ENCODE measurements around the gene LUC7L2. TPM values are rescaled to one million over a fixed set of nuclear protein-coding genes. Genes with fewer than 3 reads are reported as not detected.
A peak's percentile ranks its signal among the peaks of the same experiment; 100 is the strongest.

The LUC7L2 gene
- total and polyA plus RNA-seq, 5 experiments from 2014 or later, result 51.6 to 147 (median 80.6) TPM

DNA sequence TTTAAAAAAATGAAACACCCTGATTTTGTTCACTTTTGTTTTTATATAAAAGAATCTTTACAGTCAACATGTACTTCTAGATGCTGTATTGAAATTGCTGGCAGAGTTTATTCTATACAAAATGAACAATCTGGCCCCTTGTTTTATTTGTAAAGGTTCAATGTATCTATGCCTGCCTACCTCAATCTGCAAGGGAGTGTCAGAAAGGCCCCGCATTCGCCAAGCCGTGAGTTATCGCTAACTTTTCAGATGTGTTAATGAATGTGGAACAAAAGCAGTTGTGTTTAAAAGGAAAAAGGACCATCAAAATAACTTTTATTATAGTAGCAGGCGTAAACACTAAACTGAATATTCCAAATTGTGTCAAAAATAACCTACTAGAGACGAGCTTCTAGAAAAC is 14.6 kb downstream of the LUC7L2 start:
- Mint-ChIP-seq H3K27me3 (no peaks in the 10 kb centered on the region), H3K4me1 (peaks cover 37 to 64% (median 58%) of the 10 kb centered on the region in 4 donors), H3K36me3 (peaks cover 0 to 66% (median 5%) of the 10 kb centered on the region in 3 donors), H3K9me3 (no peaks in the 10 kb centered on the region), H3K27ac (peak overlapping the region in 6 of 10 donors; percentile 5 to 66 (median 44)), H3K4me3 (no peak overlapping the region)
- POLR2A ChIA-PET, result interaction anchor here (2.0 kb wide), 1 partner anchor 15 kb away, joined by 6 read pairs; the partner anchor contains the start of gene LUC7L2
- ATAC-seq (no peak), DNase-seq (no peak)

GRCh38 chr7:139382439-139382838 is 22.7 kb downstream of the LUC7L2 start:
- H3K27me3 Mint-ChIP-seq, result no peaks in the 10 kb centered on the region
- peaks cover 0 to 72% (median 18%) of the 10 kb centered on the region in 3 donors for H3K36me3 Mint-ChIP-seq
- peaks cover 0 to 5% (median 2%) of the 10 kb centered on the region in 4 donors for H3K4me1 Mint-ChIP-seq
- ATAC-seq (no peak), DNase-seq (no peak)
- POLR2A ChIA-PET, result no interaction called here
- H3K4me3 Mint-ChIP-seq, result no peak overlapping the region
- no peaks in the 10 kb centered on the region for H3K9me3 Mint-ChIP-seq
- peak overlapping the region in 1 of 10 donors; percentile 43 for H3K27ac Mint-ChIP-seq

DNA sequence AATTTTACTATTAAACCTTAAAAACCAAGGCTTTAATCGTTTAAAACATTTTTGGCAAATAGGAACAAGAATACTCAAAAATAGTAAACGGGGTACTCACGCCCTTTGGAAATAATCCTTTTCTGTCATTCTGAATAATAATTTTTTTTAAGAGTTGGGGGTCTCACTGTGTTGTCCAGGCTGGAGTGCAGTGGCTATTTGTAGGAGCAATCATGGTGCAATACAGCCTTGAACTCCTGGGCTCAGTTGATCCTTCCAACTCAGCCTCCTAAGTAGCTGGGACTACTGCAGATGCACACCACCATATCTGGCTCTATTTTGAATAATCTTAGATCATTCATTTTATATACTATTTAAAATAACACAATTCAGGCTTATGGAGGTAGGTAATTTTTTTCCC is 24.9 kb downstream of the LUC7L2 start:
- H3K36me3 Mint-ChIP-seq, result peaks cover 0 to 76% (median 25%) of the 10 kb centered on the region in 3 donors
- no peaks in the 10 kb centered on the region for H3K27me3 Mint-ChIP-seq
- H3K4me1 Mint-ChIP-seq, result peaks cover 5 to 23% (median 14%) of the 10 kb centered on the region in 4 donors
- no peaks in the 10 kb centered on the region for H3K9me3 Mint-ChIP-seq
- POLR2A ChIA-PET, result no interaction called here
- peak overlapping the region in 1 of 10 donors; percentile 10 for H3K27ac Mint-ChIP-seq
- no peak for DNase-seq
- no peak for ATAC-seq
- no peak overlapping the region for H3K4me3 Mint-ChIP-seq

GRCh38 chr7:139387594-139387993 is 27.9 kb downstream of the LUC7L2 start:
- DNase-seq (no peak), ATAC-seq (no peak)
- Mint-ChIP-seq H3K27me3 (no peaks in the 10 kb centered on the region), H3K36me3 (peaks cover 0 to 80% (median 30%) of the 10 kb centered on the region in 3 donors), H3K27ac (peak overlapping the region in 3 of 10 donors; percentile 4 to 18 (median 9)), H3K9me3 (no peaks in the 10 kb centered on the region), H3K4me3 (no peak overlapping the region), H3K4me1 (peaks cover 5 to 34% (median 19%) of the 10 kb centered on the region in 4 donors)
- POLR2A ChIA-PET, result no interaction called here

DNA sequence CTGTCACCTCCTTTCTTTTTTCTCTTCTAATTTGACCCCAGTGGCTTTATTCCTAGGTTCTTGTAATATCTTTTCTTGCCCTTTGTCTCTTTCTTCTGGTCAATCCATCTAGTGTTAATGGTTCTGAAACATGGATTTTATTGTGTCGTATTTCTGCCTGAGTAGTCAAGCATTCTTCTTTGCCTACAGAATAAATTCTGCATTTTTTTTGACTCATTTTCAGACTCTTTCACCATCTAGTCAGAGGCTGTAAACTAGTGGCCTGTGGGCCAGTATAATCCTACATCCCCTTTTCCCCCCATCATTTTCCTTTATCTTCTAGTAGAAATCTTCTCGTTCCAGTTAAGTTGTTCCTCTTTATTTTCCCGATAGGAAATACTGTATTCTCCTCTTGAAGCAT is 29.4 kb downstream of the LUC7L2 start:
- Mint-ChIP-seq H3K9me3 (no peaks in the 10 kb centered on the region), H3K4me3 (no peak overlapping the region), H3K27me3 (no peaks in the 10 kb centered on the region), H3K4me1 (peaks cover 7 to 42% (median 26%) of the 10 kb centered on the region in 4 donors), H3K27ac (peak overlapping the region in 1 of 10 donors; percentile 41), H3K36me3 (peaks cover 0 to 74% (median 28%) of the 10 kb centered on the region in 3 donors)
- POLR2A ChIA-PET, result no interaction called here
- DNase-seq (no peak), ATAC-seq (no peak)

DNA sequence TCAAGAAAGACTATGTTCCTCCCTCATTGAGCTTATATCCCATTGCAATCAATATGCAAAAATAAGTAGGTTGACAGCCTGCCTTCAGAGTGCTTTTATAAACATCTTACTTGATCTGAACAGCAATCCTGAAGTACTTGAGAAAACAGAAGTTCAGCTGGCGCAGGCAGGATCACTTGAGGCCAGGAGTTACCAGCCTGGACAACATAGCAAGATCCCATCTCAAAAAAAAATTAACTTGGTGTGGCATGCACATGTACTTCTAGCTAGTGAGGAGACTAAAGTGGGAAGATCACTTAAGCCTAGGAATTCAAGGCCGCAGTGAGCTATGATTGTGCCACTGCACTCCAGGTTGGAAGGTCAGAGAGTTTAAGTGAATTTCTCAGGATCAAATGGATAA is 30.1 kb downstream of the LUC7L2 start:
- H3K9me3 Mint-ChIP-seq, result no peaks in the 10 kb centered on the region
- DNase-seq (no peak), ATAC-seq (no peak)
- H3K27me3 Mint-ChIP-seq, result no peaks in the 10 kb centered on the region
- peaks cover 14 to 49% (median 33%) of the 10 kb centered on the region in 4 donors for H3K4me1 Mint-ChIP-seq
- H3K4me3 Mint-ChIP-seq, result no peak overlapping the region
- peak overlapping the region in 3 of 10 donors; percentile 20 to 63 (median 50) for H3K27ac Mint-ChIP-seq
- H3K36me3 Mint-ChIP-seq, result peaks cover 0 to 67% (median 26%) of the 10 kb centered on the region in 3 donors
- POLR2A ChIA-PET, result no interaction called here

DNA sequence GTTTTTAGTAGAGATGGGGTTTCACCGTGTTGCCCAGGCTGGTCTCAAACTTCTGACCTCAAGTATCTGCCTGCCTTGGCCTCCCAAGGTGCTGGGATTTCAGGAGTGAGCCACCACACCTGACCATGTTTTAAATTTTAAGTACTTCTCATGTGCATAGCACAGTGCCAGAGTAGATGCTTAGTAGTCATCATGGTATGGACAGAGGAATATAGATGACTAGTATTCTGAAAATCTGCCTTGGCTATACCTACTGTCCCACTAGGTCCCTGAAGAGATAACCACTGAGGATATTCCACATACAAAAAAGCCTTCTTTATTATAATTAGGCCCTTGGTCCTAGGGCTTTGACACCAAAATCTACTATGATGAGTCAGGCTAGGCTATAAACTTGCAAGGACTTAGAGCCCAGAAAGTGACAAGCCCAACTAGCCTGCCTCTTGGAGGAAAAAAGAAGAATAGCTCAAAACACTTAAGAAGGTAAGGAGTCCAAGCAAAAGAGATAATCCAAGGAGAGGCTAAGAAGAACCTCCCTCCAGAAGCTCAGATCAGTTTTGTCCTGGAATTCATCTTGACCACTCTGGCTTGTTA is 34.0 kb downstream of the LUC7L2 start:
- H3K4me3 Mint-ChIP-seq, result peak overlapping the region in 5 of 10 donors; percentile 0 to 69 (median 41)
- ATAC-seq (peak in 1 of 2 donors; percentile 7), DNase-seq (no peak)
- POLR2A ChIA-PET, result no interaction called here
- H3K27ac Mint-ChIP-seq, result peak overlapping the region; percentile 2 to 81 (median 57)
- no peaks in the 10 kb centered on the region for H3K27me3 Mint-ChIP-seq
- peaks cover 24 to 58% (median 50%) of the 10 kb centered on the region in 4 donors for H3K4me1 Mint-ChIP-seq
- peaks cover 5 to 56% (median 11%) of the 10 kb centered on the region in 3 donors for H3K36me3 Mint-ChIP-seq
- H3K9me3 Mint-ChIP-seq, result no peaks in the 10 kb centered on the region

DNA sequence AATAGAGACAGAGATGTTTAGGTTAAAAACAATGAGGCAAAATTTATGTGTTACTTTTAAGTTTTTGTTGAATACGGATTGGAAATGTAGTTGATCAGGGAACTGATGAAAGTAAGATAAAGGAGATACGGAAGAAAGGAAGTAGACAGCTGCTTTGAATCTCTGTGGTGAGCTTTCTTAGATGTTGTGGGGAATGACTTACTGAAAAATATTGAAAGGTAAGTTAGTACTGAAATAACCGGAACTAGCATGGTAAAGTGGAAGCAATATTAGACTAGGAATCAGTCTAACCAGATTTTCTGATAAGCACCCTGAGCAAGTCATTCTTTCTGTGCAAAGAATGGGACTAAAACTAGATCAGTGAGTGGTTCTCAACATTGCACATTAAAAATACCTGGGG is 34.8 kb downstream of the LUC7L2 start:
- peak; percentile 77 to 85 for ATAC-seq
- Mint-ChIP-seq H3K27me3 (no peaks in the 10 kb centered on the region), H3K4me1 (peaks cover 21 to 52% (median 42%) of the 10 kb centered on the region in 4 donors), H3K9me3 (no peaks in the 10 kb centered on the region), H3K27ac (peak overlapping the region; percentile 0 to 89 (median 57)), H3K4me3 (peak overlapping the region; percentile 1 to 80 (median 47)), H3K36me3 (peaks cover 5 to 54% (median 9%) of the 10 kb centered on the region in 3 donors)
- DNase-seq, result peak in 3 of 10 donors; percentile 19 to 50 (median 41)
- POLR2A ChIA-PET, result interaction anchor here (0.6 to 0.8 kb wide), 2 partner anchors 18 to 341 kb away, joined by 3 to 5 read pairs; no protein-coding TSS in a partner anchor

DNA sequence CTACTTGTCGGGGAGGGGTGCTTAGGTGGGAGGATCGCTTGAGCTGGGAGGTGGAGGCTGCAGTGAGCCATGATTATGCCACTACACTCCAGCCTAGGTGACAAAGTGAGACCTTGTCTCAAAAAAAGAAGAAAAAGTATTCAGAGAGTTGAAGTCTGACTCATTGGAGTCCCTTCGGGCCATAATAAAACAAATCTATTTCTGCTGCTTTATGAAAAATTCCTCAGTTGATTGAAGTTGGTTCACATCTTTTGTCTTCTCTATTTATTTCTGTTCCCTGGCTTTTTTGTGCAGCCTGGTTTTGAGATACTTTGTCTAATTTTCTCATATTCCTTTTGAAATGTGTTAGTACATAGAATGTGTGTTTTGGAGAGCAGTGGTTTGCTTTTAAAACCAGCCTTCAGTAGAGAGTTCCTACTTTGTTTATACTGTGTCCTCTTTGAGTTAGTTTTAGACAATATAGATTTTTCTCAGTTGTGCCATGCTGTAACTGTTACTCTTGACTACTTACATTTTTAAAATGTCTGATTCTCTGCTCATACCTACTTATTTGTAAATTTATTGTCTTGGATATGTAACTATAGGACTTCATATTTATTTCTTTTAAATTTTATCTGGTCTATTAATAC is 36.7 kb downstream of the LUC7L2 start:
- no peak for ATAC-seq
- POLR2A ChIA-PET, result interaction anchor here (0.7 kb wide), 1 partner anchor 10 kb away, joined by 3 read pairs; no protein-coding TSS in a partner anchor
- peak overlapping the region in 2 of 10 donors; percentile 19 to 61 for H3K4me3 Mint-ChIP-seq
- H3K27me3 Mint-ChIP-seq, result no peaks in the 10 kb centered on the region
- peaks cover 0 to 59% (median 5%) of the 10 kb centered on the region in 3 donors for H3K36me3 Mint-ChIP-seq
- DNase-seq, result no peak
- peak overlapping the region in 6 of 10 donors; percentile 19 to 74 (median 52) for H3K27ac Mint-ChIP-seq
- H3K4me1 Mint-ChIP-seq, result peaks cover 21 to 46% (median 40%) of the 10 kb centered on the region in 4 donors
- H3K9me3 Mint-ChIP-seq, result no peaks in the 10 kb centered on the region

DNA sequence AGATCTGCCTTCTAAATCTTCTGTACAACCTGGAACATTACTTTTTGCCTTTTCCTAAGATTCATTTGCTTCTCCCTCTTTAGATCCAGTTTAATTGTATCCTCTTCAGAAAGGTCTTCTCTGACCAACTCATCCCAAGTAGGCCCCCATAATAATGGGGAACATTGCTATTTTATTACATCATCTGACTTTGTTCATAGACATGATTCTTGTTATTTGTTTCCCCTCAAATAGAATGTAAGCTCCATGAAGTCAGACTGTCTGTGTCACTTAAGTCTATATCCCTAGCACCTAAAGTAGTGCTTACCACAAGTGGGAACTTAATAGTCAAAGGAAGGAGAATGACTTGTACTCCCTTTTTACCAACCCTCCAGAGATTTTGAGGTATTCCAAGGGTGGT is 37.5 kb downstream of the LUC7L2 start:
- H3K9me3 Mint-ChIP-seq, result no peaks in the 10 kb centered on the region
- peaks cover 5 to 60% (median 5%) of the 10 kb centered on the region in 3 donors for H3K36me3 Mint-ChIP-seq
- H3K27me3 Mint-ChIP-seq, result no peaks in the 10 kb centered on the region
- peaks cover 21 to 43% (median 38%) of the 10 kb centered on the region in 4 donors for H3K4me1 Mint-ChIP-seq
- ATAC-seq (no peak), DNase-seq (no peak)
- H3K27ac Mint-ChIP-seq, result peak overlapping the region in 5 of 10 donors; percentile 9 to 77 (median 47)
- POLR2A ChIA-PET, result no interaction called here
- no peak overlapping the region for H3K4me3 Mint-ChIP-seq

DNA sequence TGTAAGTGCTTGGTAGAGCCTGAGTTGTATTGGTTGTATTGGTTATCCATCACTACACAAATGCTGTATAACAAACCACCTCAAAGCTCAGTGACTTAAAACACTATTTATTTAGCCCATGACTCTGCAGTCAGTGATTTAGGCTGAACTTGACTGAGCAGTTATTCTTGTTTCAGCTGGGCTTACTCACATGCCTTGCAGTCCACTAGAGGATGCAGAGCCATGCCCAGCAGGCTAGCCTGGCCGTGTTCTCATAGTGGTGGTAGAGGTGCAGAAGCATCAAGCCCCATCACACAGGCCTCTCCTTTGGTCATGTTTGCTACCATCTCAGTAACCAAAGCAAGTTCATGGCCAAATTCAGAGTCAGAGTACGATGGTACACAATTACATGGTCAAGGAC is 43.9 kb downstream of the LUC7L2 start:
- H3K27me3 Mint-ChIP-seq, result no peaks in the 10 kb centered on the region
- POLR2A ChIA-PET, result no interaction called here
- ATAC-seq, result no peak
- peaks cover 10 to 88% (median 28%) of the 10 kb centered on the region in 3 donors for H3K36me3 Mint-ChIP-seq
- DNase-seq, result no peak
- H3K4me3 Mint-ChIP-seq, result no peak overlapping the region
- H3K4me1 Mint-ChIP-seq, result peaks cover 2 to 12% (median 7%) of the 10 kb centered on the region in 4 donors
- H3K27ac Mint-ChIP-seq, result peak overlapping the region in 1 of 10 donors; percentile 73
- no peaks in the 10 kb centered on the region for H3K9me3 Mint-ChIP-seq

GRCh38 chr7:139407555-139407954 is 47.9 kb downstream of the LUC7L2 start:
- no peaks in the 10 kb centered on the region for H3K9me3 Mint-ChIP-seq
- H3K27me3 Mint-ChIP-seq, result no peaks in the 10 kb centered on the region
- no peak for DNase-seq
- H3K27ac Mint-ChIP-seq, result no peak overlapping the region
- peaks cover 2 to 10% (median 7%) of the 10 kb centered on the region in 4 donors for H3K4me1 Mint-ChIP-seq
- H3K36me3 Mint-ChIP-seq, result peaks cover 10 to 87% (median 29%) of the 10 kb centered on the region in 3 donors
- no peak overlapping the region for H3K4me3 Mint-ChIP-seq
- POLR2A ChIA-PET, result no interaction called here
- no peak for ATAC-seq
